Measurements from ENCODE around the gene YTHDF2. TPM values are rescaled to one million over a fixed set of nuclear protein-coding genes. Genes with fewer than 3 reads are reported as not detected.

YTHDF2 gene
- total and polyA plus RNA-seq, 8 donors = 9.9 to 50.5 (median 28.0) TPM

- Histone ChIP-seq H3K27ac (no peak overlapping the region), H3K27me3 (no peaks in the 10 kb centered on the region), H3K4me3 (no peak overlapping the region), H3K36me3 (no peaks in the 10 kb centered on the region), H3K9me3 (no peaks in the 10 kb centered on the region), H3K4me1 (peaks cover 0 to 14% (median 4%) of the 10 kb centered on the region in 4 donors)
- WGBS, 5 donors = 69 to 74% (median 72%) methylated on average over 11 of the region's 11 CpGs
- intact Hi-C loops (cut with DNase I; ENCODE audit: low total_unique reads) = loop anchor here (5.0 kb wide), 1 partner anchor 96 kb away; no protein-coding TSS in a partner anchor
- DNase-seq = no peak
- no peak for TF ChIP-seq EP300 (IDR thresholded peaks at IDR 0.05)
- TF ChIP-seq, protein P1, sequence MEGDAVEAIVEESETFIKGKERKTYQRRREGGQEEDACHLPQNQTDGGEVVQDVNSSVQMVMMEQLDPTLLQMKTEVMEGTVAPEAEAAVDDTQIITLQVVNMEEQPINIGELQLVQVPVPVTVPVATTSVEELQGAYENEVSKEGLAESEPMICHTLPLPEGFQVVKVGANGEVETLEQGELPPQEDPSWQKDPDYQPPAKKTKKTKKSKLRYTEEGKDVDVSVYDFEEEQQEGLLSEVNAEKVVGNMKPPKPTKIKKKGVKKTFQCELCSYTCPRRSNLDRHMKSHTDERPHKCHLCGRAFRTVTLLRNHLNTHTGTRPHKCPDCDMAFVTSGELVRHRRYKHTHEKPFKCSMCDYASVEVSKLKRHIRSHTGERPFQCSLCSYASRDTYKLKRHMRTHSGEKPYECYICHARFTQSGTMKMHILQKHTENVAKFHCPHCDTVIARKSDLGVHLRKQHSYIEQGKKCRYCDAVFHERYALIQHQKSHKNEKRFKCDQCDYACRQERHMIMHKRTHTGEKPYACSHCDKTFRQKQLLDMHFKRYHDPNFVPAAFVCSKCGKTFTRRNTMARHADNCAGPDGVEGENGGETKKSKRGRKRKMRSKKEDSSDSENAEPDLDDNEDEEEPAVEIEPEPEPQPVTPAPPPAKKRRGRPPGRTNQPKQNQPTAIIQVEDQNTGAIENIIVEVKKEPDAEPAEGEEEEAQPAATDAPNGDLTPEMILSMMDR (IDR thresholded peaks at IDR 0.05) = no peak
Observed at GRCh38 chr1:28781305-28781704, 44.6 kb downstream of the YTHDF2 start.

DNA sequence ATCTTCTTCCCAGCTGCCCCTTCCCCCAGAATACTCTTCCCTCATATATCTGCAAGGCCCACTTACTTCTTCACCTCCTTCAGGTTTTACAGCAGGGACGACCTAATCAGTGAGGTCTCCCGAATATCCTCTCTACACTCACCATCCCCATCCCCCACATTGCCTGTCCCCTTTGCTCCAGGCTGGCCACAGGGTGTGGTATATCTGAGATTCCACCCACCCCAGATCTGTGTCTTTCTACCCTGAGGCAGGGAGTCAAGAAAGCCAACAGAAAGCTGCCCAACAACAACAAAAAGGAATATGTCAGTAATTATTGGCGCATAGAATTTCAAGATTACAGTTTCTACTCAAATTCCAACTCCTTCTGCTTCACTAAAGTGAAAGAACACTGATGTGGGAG, 45.3 kb downstream of the YTHDF2 start:
- intact Hi-C loops (cut with DNase I; ENCODE audit: low total_unique reads) = loop anchor here (5.0 kb wide), 1 partner anchor 95 kb away; no protein-coding TSS in a partner anchor
- H3K4me1 ChIP-seq = peaks cover 0 to 13% (median 4%) of the 10 kb centered on the region in 4 donors
- H3K36me3 ChIP-seq = no peaks in the 10 kb centered on the region
- WGBS, 5 donors = 63 to 80% (median 70%) methylated on average over 3 of the region's 3 CpGs
- no peak overlapping the region for H3K4me3 ChIP-seq
- H3K27ac ChIP-seq = no peak overlapping the region
- no peaks in the 10 kb centered on the region for H3K27me3 ChIP-seq
- no peak for DNase-seq
- H3K9me3 ChIP-seq = no peaks in the 10 kb centered on the region
- TF ChIP-seq POLR2A (IDR thresholded peaks at IDR 0.05) = no peak
- TF ChIP-seq, protein P1 (IDR thresholded peaks at IDR 0.05) = no peak
- no peak for TF ChIP-seq EP300 (IDR thresholded peaks at IDR 0.05)
- TF ChIP-seq POLR2AphosphoS5 (IDR thresholded peaks at IDR 0.05) = no peak

DNA sequence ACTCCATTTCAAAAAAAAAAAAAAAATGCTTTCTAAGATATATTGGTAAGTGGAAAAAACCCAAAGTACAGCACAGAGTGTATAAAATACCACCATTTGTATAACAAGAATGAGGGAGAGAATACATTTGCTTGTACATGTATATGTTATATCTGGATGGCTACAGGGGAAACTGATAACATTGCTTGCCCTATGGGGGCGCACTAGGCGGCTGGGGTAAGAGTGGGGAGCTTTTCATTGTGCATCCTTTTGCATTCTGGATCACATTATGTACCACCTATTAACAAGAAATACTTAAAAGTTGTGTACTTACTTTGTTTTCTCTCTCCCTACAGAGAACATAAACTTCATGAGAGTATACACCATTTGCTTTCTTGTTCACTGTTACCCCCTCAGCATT, 46.6 kb downstream of the YTHDF2 start:
- TF ChIP-seq, protein P1 (IDR thresholded peaks at IDR 0.05) = no peak
- no peak for TF ChIP-seq POLR2A (IDR thresholded peaks at IDR 0.05)
- no peak for TF ChIP-seq EP300 (IDR thresholded peaks at IDR 0.05)
- TF ChIP-seq POLR2AphosphoS5 (IDR thresholded peaks at IDR 0.05) = no peak
- no peak for DNase-seq
- no peaks in the 10 kb centered on the region for H3K27me3 ChIP-seq
- no peak overlapping the region for H3K27ac ChIP-seq
- H3K9me3 ChIP-seq = no peaks in the 10 kb centered on the region
- H3K4me1 ChIP-seq = peaks cover 0 to 13% (median 4%) of the 10 kb centered on the region in 4 donors
- intact Hi-C loops (cut with DNase I; ENCODE audit: low total_unique reads) = loop anchor here (5.0 kb wide), 1 partner anchor 94 kb away; no protein-coding TSS in a partner anchor
- 50 to 75% (median 67%) methylated on average over 2 of the region's 2 CpGs for WGBS, 5 donors
- H3K36me3 ChIP-seq = no peaks in the 10 kb centered on the region
- no peak overlapping the region for H3K4me3 ChIP-seq

DNA sequence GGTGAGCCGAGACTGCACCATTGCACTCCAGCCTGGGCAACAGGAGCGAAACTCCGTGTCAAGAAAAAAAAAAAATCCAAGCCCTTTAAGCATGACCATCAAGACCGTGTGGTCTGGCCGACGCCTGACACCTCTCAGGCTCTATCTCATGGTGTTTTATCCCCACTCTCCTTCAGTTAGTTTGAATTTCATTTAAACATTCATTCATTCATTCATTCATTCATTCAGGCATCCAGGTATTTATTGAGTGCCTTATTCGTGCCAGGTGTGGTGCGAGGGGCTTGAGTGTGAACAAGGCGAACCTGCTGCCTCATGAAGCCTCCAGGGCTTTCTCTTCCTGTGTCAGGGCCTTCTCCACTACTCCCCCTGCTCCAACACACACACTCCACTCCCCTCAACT, 52.7 kb downstream of the YTHDF2 start:
- 93 to 97% (median 94%) methylated on average over 9 of the region's 9 CpGs for WGBS, 5 donors
- intact Hi-C loops (cut with DNase I; ENCODE audit: low total_unique reads) = no loop called here

More for the DNA sequence above, 52.7 kb downstream of the YTHDF2 start:
- Histone ChIP-seq H3K36me3 (no peaks in the 10 kb centered on the region), H3K4me1 (peaks cover 0 to 10% (median 4%) of the 10 kb centered on the region in 4 donors), H3K9me3 (no peaks in the 10 kb centered on the region), H3K27ac (no peak overlapping the region), H3K4me3 (no peak overlapping the region), H3K27me3 (no peaks in the 10 kb centered on the region)
- TF ChIP-seq POLR2AphosphoS5 (IDR thresholded peaks at IDR 0.05) = no peak
- no peak for TF ChIP-seq POLR2A (IDR thresholded peaks at IDR 0.05)
- no peak for TF ChIP-seq EP300 (IDR thresholded peaks at IDR 0.05)
- TF ChIP-seq, protein P1 (IDR thresholded peaks at IDR 0.05) = no peak
- no peak for DNase-seq
